Measurements from ENCODE around the gene KCP.

KCP gene

GRCh38 chr7:128858380-128859231 lies 51.9 kb downstream of the KCP start:
- DNase-seq (ENCODE audit: low spot score) = no peak

- DNase-seq (ENCODE audit: low spot score) = no peak
Observed at GRCh38 chr7:128856001-128856718, 54.3 kb downstream of the KCP start.

GRCh38 chr7:128855559-128855958 lies 55.0 kb downstream of the KCP start:
- DNase-seq (ENCODE audit: low spot score) = no peak

GRCh38 chr7:128854396-128854795 lies 56.1 kb downstream of the KCP start:
- DNase-seq (ENCODE audit: low spot score) = no peak

GRCh38 chr7:128853799-128854198 lies 56.7 kb downstream of the KCP start:
- no peak for DNase-seq (ENCODE audit: low spot score)

- DNase-seq (ENCODE audit: low spot score) = no peak
Observed at GRCh38 chr7:128852537-128853254, 57.8 kb downstream of the KCP start.

- no peak for DNase-seq (ENCODE audit: low spot score)
Observed at GRCh38 chr7:128849804-128850490, 60.6 kb downstream of the KCP start.

GRCh38 chr7:128849156-128849515 lies 61.4 kb downstream of the KCP start:
- no peak for DNase-seq (ENCODE audit: low spot score)

GRCh38 chr7:128848289-128849155 lies 62.0 kb downstream of the KCP start:
- DNase-seq (ENCODE audit: low spot score) = no peak

GRCh38 chr7:128847721-128848211 lies 62.7 kb downstream of the KCP start:
- DNase-seq (ENCODE audit: low spot score) = no peak

GRCh38 chr7:128846781-128847444 lies 63.6 kb downstream of the KCP start:
- DNase-seq (ENCODE audit: low spot score) = no peak

- DNase-seq (ENCODE audit: low spot score) = no peak
Observed at GRCh38 chr7:128845987-128846386, 64.5 kb downstream of the KCP start.

GRCh38 chr7:128845475-128845874 lies 65.0 kb downstream of the KCP start:
- no peak for DNase-seq (ENCODE audit: low spot score)

- DNase-seq (ENCODE audit: low spot score) = no peak
Observed at GRCh38 chr7:128844777-128845311, 65.7 kb downstream of the KCP start.

- DNase-seq (ENCODE audit: low spot score) = no peak
Observed at GRCh38 chr7:128843938-128844621, 66.4 kb downstream of the KCP start.

- DNase-seq (ENCODE audit: low spot score) = no peak
Observed at GRCh38 chr7:128842674-128843641, 67.6 kb downstream of the KCP start.

GRCh38 chr7:128841921-128842673 lies 68.4 kb downstream of the KCP start:
- no peak for DNase-seq (ENCODE audit: low spot score)
